B cell (primary cell): ENCODE data around the gene CTNNBL1.

Source experiments
- EZH2 ChIP-seq: IDR thresholded peaks from 2 replicates; pipeline ENCODE4 v1.6.1; 2012; ENCODE audit warnings: borderline replicate concordance, low read depth, mild to moderate bottlenecking, moderate library complexity, low read length; ENCODE audit not compliant: insufficient read depth, poor library complexity, severe bottlenecking
- TF ChIP-seq, protein P1 (sequence below): fragments of 200-600 bp; IDR thresholded peaks from one replicate; pipeline ENCODE4 v1.8.0; 2022; ENCODE audit warnings: antibody characterized with exemption, mild to moderate bottlenecking

DNA sequence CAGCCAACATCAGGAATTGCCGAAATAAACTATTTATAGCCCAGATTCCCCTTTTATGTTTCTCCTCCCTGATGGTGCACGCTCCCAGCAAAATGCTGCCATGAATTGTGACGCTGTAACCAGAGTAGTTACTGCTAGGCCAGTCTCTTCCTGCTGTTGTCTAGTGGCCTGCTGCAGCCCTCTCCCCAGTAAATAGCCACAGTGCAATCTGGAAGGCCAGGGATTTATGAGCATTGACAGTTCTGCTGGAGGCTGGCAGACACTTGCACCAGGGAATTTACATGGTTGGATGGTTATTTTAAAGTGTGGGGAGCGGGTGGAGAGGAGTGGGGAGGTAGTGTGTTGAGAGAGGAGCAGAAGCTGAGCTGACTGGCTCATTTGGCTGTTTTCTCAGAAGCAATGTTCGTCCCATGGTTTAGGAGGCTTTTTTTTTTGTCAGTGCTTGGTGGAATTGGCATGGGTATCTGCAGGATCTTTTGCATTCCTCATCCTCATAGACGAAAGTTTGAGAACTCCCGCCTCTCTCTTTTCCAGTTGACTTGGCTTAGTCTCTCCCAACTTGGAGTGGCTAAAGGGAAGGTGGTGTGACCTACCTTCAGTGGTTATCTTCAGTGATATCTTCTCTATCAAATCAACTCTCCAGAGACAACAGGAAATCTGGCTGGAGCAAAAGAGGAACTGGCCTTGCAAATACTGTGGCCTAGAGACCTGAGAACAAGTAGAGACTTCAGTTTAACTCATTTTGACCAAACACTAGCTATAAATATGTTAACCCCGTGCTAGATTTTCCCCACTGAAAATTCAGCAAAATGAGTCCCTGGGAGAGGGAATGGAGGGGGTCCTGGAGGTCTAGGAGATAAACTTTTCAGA, 109.8 kb downstream of the CTNNBL1 start:
- TF ChIP-seq, protein P1, sequence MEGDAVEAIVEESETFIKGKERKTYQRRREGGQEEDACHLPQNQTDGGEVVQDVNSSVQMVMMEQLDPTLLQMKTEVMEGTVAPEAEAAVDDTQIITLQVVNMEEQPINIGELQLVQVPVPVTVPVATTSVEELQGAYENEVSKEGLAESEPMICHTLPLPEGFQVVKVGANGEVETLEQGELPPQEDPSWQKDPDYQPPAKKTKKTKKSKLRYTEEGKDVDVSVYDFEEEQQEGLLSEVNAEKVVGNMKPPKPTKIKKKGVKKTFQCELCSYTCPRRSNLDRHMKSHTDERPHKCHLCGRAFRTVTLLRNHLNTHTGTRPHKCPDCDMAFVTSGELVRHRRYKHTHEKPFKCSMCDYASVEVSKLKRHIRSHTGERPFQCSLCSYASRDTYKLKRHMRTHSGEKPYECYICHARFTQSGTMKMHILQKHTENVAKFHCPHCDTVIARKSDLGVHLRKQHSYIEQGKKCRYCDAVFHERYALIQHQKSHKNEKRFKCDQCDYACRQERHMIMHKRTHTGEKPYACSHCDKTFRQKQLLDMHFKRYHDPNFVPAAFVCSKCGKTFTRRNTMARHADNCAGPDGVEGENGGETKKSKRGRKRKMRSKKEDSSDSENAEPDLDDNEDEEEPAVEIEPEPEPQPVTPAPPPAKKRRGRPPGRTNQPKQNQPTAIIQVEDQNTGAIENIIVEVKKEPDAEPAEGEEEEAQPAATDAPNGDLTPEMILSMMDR = no peak
- no peak for TF ChIP-seq EZH2
